ENCODE data around the gene LAGE3.
A peak's percentile ranks its signal among the peaks of the same experiment; 100 is the strongest.

The LAGE3 gene

GRCh38 chrX:154432210-154432609, 46.9 kb downstream of the LAGE3 start:
- DNase-seq, result no peak

GRCh38 chrX:154431341-154431740, 47.7 kb downstream of the LAGE3 start:
- no peak for DNase-seq

GRCh38 chrX:154430916-154431315, 48.2 kb downstream of the LAGE3 start:
- DNase-seq, result no peak

GRCh38 chrX:154430479-154430878, 48.6 kb downstream of the LAGE3 start:
- no peak for DNase-seq

- no peak for DNase-seq
Observed at GRCh38 chrX:154429711-154430110, 49.4 kb downstream of the LAGE3 start.

GRCh38 chrX:154428176-154429171, 50.6 kb downstream of the LAGE3 start, which contains the start of gene ATP6AP1:
ATP6AP1 (plus strand) TSS chrX:154428677; CDS start chrX:154428693, 16 bp downstream.
- DNase-seq, result peak; percentile 77 to 92 (median 83)

Measured in T-helper 1 cell (primary cell).